Measurements from ENCODE around the gene ALDH1L1. TPM values are rescaled to one million over a fixed set of nuclear protein-coding genes. Genes with fewer than 3 reads are reported as not detected.
A peak's percentile ranks its signal among the peaks of the same experiment; 100 is the strongest.
"Not testable (repeated sequence)": the region's sequence is repeated elsewhere in the genome, so short reads cannot be mapped to it uniquely, and the experiment has no call there.

ALDH1L1 gene
- polyA plus RNA-seq, 5 donors: 0.26 to 1.1 (median 0.40) TPM

GRCh38 chr3:126083511-126083912 lies 96.9 kb downstream of the ALDH1L1 start:
- DNase-seq: peak in 1 of 2 donors; percentile 43

GRCh38 chr3:126083138-126083445 lies 97.3 kb downstream of the ALDH1L1 start:
- no peak for DNase-seq

GRCh38 chr3:126082362-126083137 lies 97.8 kb downstream of the ALDH1L1 start:
- no peak for DNase-seq

- no peak for DNase-seq
These were observed 98.6 kb downstream of the ALDH1L1 start for GRCh38 chr3:126081618-126082361.

- no peak for DNase-seq
These were observed 99.4 kb downstream of the ALDH1L1 start for GRCh38 chr3:126080970-126081369.

- DNase-seq: no peak
These were observed 101.5 kb downstream of the ALDH1L1 start for GRCh38 chr3:126078866-126079265.

- no peak for DNase-seq
These were observed 102.6 kb downstream of the ALDH1L1 start for GRCh38 chr3:126077754-126078153.

- no peak for DNase-seq
These were observed 104.2 kb downstream of the ALDH1L1 start for GRCh38 chr3:126076140-126076539.

GRCh38 chr3:126070146-126070545 lies 110.2 kb downstream of the ALDH1L1 start:
- no peak for DNase-seq

- no peak for DNase-seq
These were observed 112.4 kb downstream of the ALDH1L1 start for GRCh38 chr3:126067959-126068358.

- not testable (repeated sequence) for DNase-seq
These were observed 113.7 kb downstream of the ALDH1L1 start for GRCh38 chr3:126066676-126067075.

GRCh38 chr3:126065876-126066275 lies 114.5 kb downstream of the ALDH1L1 start:
- no peak for DNase-seq

GRCh38 chr3:126064627-126065258 lies 115.6 kb downstream of the ALDH1L1 start:
- peak; percentile 48 to 64 for DNase-seq

GRCh38 chr3:126063358-126063965 lies 116.9 kb downstream of the ALDH1L1 start:
- no peak for DNase-seq

GRCh38 chr3:126061301-126062032 lies 118.9 kb downstream of the ALDH1L1 start:
- DNase-seq: no peak

- no peak for DNase-seq
These were observed 119.7 kb downstream of the ALDH1L1 start for GRCh38 chr3:126060613-126061145.

GRCh38 chr3:126058666-126059065 lies 121.7 kb downstream of the ALDH1L1 start:
- DNase-seq: no peak

GRCh38 chr3:126057936-126058335 lies 122.5 kb downstream of the ALDH1L1 start:
- no peak for DNase-seq

- DNase-seq: no peak
These were observed 122.9 kb downstream of the ALDH1L1 start for GRCh38 chr3:126057501-126057819.

- DNase-seq: no peak
These were observed 123.5 kb downstream of the ALDH1L1 start for GRCh38 chr3:126056681-126057500.

- DNase-seq: no peak
These were observed 124.3 kb downstream of the ALDH1L1 start for GRCh38 chr3:126056088-126056487.
